HL-60 (cell line): ENCODE results near the gene ENOX1.

Source experiments
- DNase-seq, 2 experiments: peaks; one replicate each; pipeline ENCODE4 v3.0.0-alpha.2; 2010 to 2020; ENCODE audit warnings: low read depth in 1 of 2, low spot score in 1 of 2
- H3K27ac ChIP-seq: fragments of 250-450 bp; sonication (Bioruptor Pico); replicated peaks from 2 replicates; pipeline ENCODE4 v1.5.1; 2020; ENCODE audit warnings: mild to moderate bottlenecking, moderate library complexity
- H3K27me3 ChIP-seq: fragments of 250-450 bp; sonication (Bioruptor Pico); 2 replicates; pipeline ENCODE4 v1.5.1; 2021; ENCODE audit warnings: mild to moderate bottlenecking, moderate library complexity; ENCODE audit not compliant: insufficient read depth, poor library complexity, severe bottlenecking
- H3K4me3 ChIP-seq: replicated peaks from 2 replicates; pipeline ENCODE4 v1.5.1; 2011; ENCODE audit warnings: mild to moderate bottlenecking, control low read depth, low read length; ENCODE audit not compliant: insufficient read depth
- CTCF ChIP-seq: IDR thresholded peaks from one replicate; pipeline ENCODE4 v1.5.1; 2011; ENCODE audit warnings: low read length, control low read depth, inconsistent platforms; ENCODE audit not compliant: insufficient read depth
- GABPA ChIP-seq: IDR thresholded peaks from 2 replicates; pipeline ENCODE4 v1.6.1; 2012; ENCODE audit warnings: low read depth
- POLR2AphosphoS5 ChIP-seq: IDR thresholded peaks from 2 replicates; pipeline ENCODE4 v1.6.1; 2012; ENCODE audit warnings: low read depth
- REST ChIP-seq: IDR thresholded peaks from 2 replicates; pipeline ENCODE4 v1.6.1; 2012; ENCODE audit warnings: low read depth; ENCODE audit not compliant: insufficient replicate concordance
- SPI1 ChIP-seq: IDR thresholded peaks from 2 replicates; pipeline ENCODE4 v1.6.1; 2012; ENCODE audit warnings: low read depth, mild to moderate bottlenecking, borderline replicate concordance

Gene ENOX1

GRCh38 chr13:43333176-43333575 lies 453.6 kb downstream of the ENOX1 start:
- Histone ChIP-seq H3K27me3 (peaks cover 4% of the 10 kb centered on the region), H3K27ac (no peak overlapping the region), H3K4me3 (no peak overlapping the region)
- DNase-seq: no peak
- TF ChIP-seq GABPA (no peak), SPI1 (no peak), REST (no peak)

GRCh38 chr13:43331672-43332071 lies 455.1 kb downstream of the ENOX1 start:
- peaks cover 7% of the 10 kb centered on the region for H3K27me3 ChIP-seq
- no peak overlapping the region for H3K4me3 ChIP-seq
- TF ChIP-seq CTCF: no peak
- TF ChIP-seq SPI1: no peak
- no peak for DNase-seq
- no peak overlapping the region for H3K27ac ChIP-seq

GRCh38 chr13:43329702-43330101 lies 457.1 kb downstream of the ENOX1 start:
- Histone ChIP-seq H3K27ac (no peak overlapping the region), H3K27me3 (peaks cover 7% of the 10 kb centered on the region), H3K4me3 (no peak overlapping the region)
- no peak for DNase-seq
- TF ChIP-seq SPI1: no peak
- TF ChIP-seq REST: no peak
- no peak for TF ChIP-seq CTCF
- TF ChIP-seq POLR2AphosphoS5: no peak
- no peak for TF ChIP-seq GABPA

GRCh38 chr13:43328907-43329306 lies 457.9 kb downstream of the ENOX1 start:
- DNase-seq: no peak
- peaks cover 7% of the 10 kb centered on the region for H3K27me3 ChIP-seq
- TF ChIP-seq GABPA (no peak), SPI1 (no peak), POLR2AphosphoS5 (no peak), REST (no peak), CTCF (no peak)
- H3K4me3 ChIP-seq: no peak overlapping the region
- no peak overlapping the region for H3K27ac ChIP-seq
